HG03097 (cell line): ENCODE measurements around the gene MAP3K5.
A peak's percentile ranks its signal among the peaks of the same experiment; 100 is the strongest.
"Not testable (repeated sequence)": the region's sequence is repeated elsewhere in the genome, so short reads cannot be mapped to it uniquely, and the experiment has no call there.

Source experiments
- ATAC-seq: cut with Tn5 transposase; IDR thresholded peaks from one replicate; pipeline ENCODE4 v1.9.1; 2021; ENCODE audit not compliant: unreplicated experiment, low FRiP score

MAP3K5 gene

DNA sequence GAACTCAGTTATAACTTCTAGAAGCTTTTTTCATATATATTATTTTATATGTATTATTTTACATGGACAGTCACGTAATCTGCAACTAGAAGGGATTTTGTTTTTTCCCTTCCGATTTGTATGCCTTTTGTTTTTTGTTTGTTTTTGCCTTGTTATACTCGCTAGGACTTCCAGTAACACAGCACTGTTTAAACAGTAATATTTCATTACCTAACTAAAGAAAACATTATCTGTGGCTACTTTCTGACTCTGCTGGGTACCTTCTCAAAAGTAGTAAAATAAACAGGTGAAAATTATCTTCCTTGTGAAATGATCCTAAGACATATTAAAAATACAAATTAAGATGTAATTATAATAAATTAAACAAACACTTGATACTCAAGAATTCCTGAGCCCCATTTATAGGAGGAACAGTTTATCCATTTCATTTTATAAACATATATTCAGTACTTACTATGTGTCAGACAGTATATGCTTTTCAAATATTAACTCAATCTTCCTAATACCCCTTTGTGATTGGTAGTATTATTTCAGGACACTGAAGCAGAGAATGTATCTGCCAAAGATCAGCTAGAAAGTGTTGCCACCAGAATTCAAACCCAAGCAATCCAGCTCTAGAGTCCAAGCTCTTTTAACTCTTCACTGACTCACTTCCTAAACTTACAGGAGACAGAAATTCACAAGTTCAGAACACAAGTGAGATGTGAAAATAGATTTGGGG lies 65.3 kb downstream of the MAP3K5 start:
- ATAC-seq: no peak

GRCh38 chr6:136725124-136725523 lies 67.2 kb downstream of the MAP3K5 start:
- ATAC-seq: no peak

DNA sequence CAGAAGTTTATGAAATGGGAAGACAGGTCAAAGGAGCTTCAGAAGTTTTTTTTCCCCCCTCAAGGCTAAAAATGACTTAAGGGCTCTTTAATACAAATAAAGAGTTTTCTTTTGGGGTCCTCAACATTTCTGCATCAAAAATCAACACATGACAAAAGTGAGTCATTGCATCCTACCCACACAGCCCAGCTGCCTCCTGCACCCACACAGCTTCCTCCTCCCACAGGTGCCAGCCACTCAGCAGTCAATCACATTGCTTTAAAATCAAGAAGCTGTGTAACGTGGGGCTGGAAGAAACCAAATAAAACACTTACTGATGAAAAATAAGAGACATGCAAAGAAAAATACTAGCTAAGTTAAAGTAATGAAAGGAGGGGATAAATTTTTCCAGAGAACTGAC lies 68.5 kb downstream of the MAP3K5 start:
- ATAC-seq: no peak

- ATAC-seq: no peak
Observed at GRCh38 chr6:136721467-136721866, 70.8 kb downstream of the MAP3K5 start.

- peak; percentile 46 for ATAC-seq
Observed at GRCh38 chr6:136720045-136720770, 72.1 kb downstream of the MAP3K5 start.

- ATAC-seq: peak; percentile 44
Observed at GRCh38 chr6:136719280-136720044, 72.8 kb downstream of the MAP3K5 start.

- ATAC-seq: no peak
Observed at GRCh38 chr6:136718476-136718875, 73.8 kb downstream of the MAP3K5 start.

DNA sequence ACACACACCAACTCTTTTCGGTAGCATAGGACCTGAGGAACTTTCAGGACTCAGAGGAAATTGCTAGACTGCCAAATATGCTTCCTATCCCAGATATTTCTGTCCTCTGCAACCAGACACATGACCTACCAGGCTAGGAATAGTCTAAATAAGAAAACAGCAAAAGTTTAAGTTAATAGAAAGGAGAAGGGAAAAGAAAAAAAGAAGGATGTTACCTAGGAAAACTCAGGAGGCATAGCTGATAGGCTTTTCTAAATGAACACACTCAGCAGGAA lies 74.6 kb downstream of the MAP3K5 start:
- ATAC-seq: no peak

DNA sequence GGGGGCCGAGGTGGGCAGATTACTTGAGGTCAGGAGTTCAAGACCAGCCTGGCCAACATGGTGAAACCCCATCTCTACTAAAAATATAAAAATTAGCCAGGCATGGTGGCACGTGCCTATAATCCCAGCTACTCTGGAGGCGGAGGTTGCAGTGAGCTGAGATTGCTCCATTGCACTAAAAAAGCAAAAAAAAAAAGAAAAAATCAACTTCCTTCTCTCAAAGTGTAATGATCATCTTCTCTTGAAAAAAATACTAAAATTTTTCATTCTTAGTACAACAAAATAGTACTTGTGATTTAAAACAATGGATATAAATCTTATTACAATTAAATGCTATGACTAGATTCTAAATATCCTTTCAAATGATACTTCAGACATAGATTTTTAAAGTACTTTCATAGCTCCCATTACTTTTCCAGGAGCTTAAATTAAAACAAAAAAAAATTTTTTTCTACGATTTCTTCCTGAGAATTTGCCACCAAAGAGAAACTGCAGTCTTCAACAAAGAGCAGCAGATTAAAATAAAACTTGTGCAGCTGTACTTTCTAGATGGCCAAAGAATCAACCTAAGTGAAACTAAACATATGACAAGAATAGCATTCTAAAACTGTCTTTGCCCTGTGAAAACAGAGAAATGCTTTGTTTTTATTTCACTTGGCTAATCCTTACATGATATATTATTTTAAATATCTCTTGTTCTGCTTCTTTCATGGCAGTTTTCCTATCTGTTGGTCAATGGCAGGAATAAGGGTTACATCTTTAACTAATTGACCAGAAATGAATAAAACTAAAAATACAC lies 75.2 kb downstream of the MAP3K5 start:
- no peak for ATAC-seq

DNA sequence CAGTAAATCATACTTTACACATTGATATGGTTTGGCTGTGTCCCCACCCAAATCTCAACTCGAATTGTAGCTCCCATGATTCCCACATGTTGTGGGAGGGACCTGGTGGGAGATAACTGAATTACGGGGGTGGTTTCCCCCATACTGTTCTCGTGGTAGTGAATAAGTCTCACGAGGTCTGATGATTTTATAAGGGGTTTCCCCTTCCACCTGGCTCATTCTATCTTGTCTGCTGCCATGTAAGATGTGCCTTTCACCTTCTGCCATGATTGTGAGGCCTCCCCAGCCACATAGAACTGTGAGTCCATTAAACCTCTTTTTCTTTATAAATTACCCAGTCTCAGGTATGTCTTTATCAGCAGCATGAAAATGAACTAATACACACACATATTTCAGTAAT lies 79.6 kb downstream of the MAP3K5 start:
- ATAC-seq: not testable (repeated sequence)

- ATAC-seq: no peak
Observed at GRCh38 chr6:136711644-136712043, 80.6 kb downstream of the MAP3K5 start.

DNA sequence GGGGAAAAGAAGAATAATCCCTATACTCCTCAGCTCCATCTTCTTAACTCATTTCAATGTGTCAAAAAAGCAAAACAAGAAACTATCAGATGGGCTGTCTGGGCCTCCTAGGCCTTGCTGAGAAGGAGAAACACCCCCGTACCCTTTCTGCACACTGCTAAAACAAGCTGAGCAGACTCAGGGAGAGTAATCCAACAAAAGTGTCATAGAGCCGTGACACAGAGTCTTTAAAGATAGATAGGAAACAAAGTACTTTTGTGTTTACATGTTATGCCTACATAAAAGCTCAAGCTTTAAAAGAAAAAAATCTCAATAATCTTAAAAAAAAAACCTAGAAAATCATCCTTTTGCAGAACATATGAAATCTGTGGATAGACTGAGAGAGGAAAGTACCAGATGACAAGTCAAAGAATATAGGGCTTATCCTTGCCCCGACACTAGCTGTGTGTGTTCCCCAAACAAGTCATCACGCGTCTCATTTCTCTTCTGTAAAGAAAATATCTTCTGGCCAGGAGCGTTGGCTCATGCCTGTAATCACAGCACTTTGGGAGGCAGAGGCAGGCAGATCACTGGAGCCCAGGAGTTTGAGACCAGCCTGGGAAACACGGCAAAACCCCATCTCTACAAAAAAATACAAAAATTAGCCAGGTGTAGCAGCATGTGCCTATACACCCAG lies 81.3 kb downstream of the MAP3K5 start:
- ATAC-seq: no peak

- no peak for ATAC-seq
Observed at GRCh38 chr6:136709429-136709828, 82.8 kb downstream of the MAP3K5 start.

GRCh38 chr6:136706430-136706829 lies 85.8 kb downstream of the MAP3K5 start:
- no peak for ATAC-seq

DNA sequence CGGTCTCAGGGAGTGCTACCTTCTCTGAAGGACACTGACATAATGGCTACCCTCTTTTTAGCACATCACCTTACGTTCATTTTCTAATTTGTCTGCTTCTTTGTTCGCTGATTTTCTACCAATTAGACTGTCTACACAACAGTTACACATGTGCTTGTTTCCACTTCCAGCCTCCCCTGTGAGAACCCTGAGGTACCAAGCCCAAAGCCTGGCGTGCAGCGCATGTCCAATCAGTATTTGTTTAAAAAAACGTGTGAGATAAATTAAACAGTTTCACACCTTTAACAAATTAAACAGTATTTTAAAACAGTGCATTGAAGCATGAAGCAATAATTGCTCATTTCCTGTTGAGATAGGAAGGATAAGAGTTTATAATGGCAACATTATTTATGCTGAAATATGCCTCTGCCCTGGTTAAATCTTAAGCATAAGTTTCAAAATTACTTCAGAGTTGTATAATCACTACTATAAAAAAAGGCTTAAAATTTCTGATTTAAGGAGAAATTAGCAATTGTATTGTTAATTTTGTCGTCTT lies 88.9 kb downstream of the MAP3K5 start:
- ATAC-seq: no peak

DNA sequence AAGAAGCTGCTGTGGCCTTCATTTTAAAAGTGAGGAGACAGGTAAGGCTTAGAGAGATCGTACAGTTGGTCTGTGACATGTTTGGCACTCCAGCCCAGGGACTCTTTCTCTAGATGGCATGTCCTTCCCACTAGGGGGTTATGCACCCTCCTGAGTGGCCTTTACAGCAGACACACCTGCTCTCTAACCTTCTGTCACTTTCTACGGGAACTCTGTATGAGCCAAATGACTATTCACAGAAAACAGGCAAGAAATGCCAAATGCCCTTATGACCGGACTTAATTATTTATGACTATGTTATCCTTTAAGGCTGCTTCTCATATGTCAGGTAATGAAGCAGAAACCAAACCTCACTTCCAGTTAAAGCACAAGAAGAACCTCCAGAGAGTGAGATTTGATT lies 91.2 kb downstream of the MAP3K5 start:
- no peak for ATAC-seq

GRCh38 chr6:136699358-136699757 lies 92.9 kb downstream of the MAP3K5 start:
- ATAC-seq: no peak

DNA sequence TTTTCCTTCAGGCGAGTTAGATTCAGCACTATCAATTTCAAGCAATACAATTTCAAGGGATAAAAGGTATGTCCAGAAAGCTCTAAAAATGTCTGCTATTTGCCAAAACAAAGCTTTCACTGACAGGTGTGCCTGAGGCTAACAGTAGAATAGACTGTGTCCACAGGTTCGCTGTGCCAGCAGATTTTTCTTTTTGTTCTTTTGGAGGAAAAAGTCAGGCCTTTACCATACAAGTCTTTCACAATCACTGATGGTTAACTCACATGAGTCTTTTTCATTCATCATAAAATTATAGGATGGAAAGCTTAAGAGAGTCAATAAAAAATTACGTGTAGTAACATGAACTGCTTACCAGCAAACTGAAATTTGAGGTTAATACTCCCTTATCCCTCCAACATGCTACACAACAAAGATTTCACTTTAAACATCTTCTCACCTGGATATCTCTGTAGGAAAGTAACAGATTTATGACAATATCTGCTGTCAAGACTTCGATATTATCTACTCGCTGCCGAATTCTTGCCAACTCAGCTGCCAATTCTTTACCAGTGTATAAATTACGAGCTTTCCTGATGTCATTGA lies 95.4 kb downstream of the MAP3K5 start:
- ATAC-seq: no peak

GRCh38 chr6:136696238-136696637 lies 96.0 kb downstream of the MAP3K5 start:
- no peak for ATAC-seq

GRCh38 chr6:136695412-136695811 lies 96.9 kb downstream of the MAP3K5 start:
- ATAC-seq: no peak
